Fibroblast of lung (primary cell): Measurements from ENCODE around the gene GCLC.
"Not testable (repeated sequence)": the region's sequence is repeated elsewhere in the genome, so short reads cannot be mapped to it uniquely, and the experiment has no call there.

Experiments used
- CTCF ChIP-seq, 2 donors: IDR thresholded peaks in 1 of 2; conservative IDR thresholded peaks in 1 of 2; 1 replicate in 1 of 2; 2 replicates in 1 of 2; pipeline ENCODE4 v1.5.1; 2011 to 2012; ENCODE audit warnings: low read length in 2 of 2, control low read depth in 1 of 2, inconsistent platforms in 1 of 2, low read depth in 1 of 2, mild to moderate bottlenecking in 1 of 2
- EZH2 ChIP-seq: IDR thresholded peaks from 2 replicates; pipeline ENCODE4 v1.5.1; 2012; ENCODE audit warnings: low read length, control low read depth, mild to moderate bottlenecking; ENCODE audit errors: missing control alignments

GRCh38 chr6:53572379-53572778 is 27.5 kb upstream of the GCLC start:
- TF ChIP-seq CTCF (conservative IDR thresholded peaks at IDR 0.05 in 1 of 2, IDR thresholded peaks at IDR 0.05 in 1 of 2; ENCODE audit: low read depth in 1 of 2, low read length in 2 of 2); EZH2: not testable (repeated sequence)
